Neural crest cell (in vitro differentiated cells): Measurements from ENCODE around the gene RWDD4. TPM values are rescaled to one million over a fixed set of nuclear protein-coding genes. Genes with fewer than 3 reads are reported as not detected.

Experiments used
- DNase-seq: peaks from one replicate; pipeline ENCODE4 v3.0.0; 2021; ENCODE audit warnings: low read depth, mixed read lengths, low spot score
- H3K27ac Mint-ChIP-seq: one replicate; pipeline ENCODE4 v1.8.0; 2021; ENCODE audit warnings: mild to moderate bottlenecking, mixed read lengths; ENCODE audit not compliant: unreplicated experiment
- H3K27me3 Mint-ChIP-seq: 2 replicates; pipeline ENCODE4 v1.8.0; 2021; ENCODE audit warnings: low read depth, mild to moderate bottlenecking, mixed read lengths
- H3K36me3 Mint-ChIP-seq: 2 replicates; pipeline ENCODE4 v1.8.0; 2021; ENCODE audit warnings: low read depth, mild to moderate bottlenecking, mixed read lengths
- H3K4me1 Mint-ChIP-seq: 2 replicates; pipeline ENCODE4 v1.8.0; 2021; ENCODE audit warnings: mixed read lengths
- H3K4me3 Mint-ChIP-seq: one replicate; pipeline ENCODE4 v1.8.0; 2021; ENCODE audit warnings: mild to moderate bottlenecking, mixed read lengths
- H3K9me3 Mint-ChIP-seq: 2 replicates; pipeline ENCODE4 v1.8.0; 2021; ENCODE audit warnings: mixed read lengths
- CTCF ChIP-seq: fragments of 200-600 bp; sonication (generic); conservative IDR thresholded peaks from 2 replicates; pipeline ENCODE4 v1.5.0; 2021; ENCODE audit warnings: antibody characterized with exemption, mild to moderate bottlenecking
- total RNA-seq: library from RNA; stranded (reverse); gene quantifications from 2 replicates; pipeline ENCODE4 v1.2.1, GENCODE V29; 2021

RWDD4 gene
- total RNA-seq, 1 donor from 2014 or later = 17.4 TPM

- Mint-ChIP-seq H3K27ac (no peak overlapping the region), H3K4me1 (peaks cover 27% of the 10 kb centered on the region), H3K27me3 (no peaks in the 10 kb centered on the region), H3K9me3 (no peaks in the 10 kb centered on the region), H3K36me3 (no peaks in the 10 kb centered on the region), H3K4me3 (peak overlapping the region; percentile 92)
- DNase-seq = no peak
- TF ChIP-seq CTCF = no peak
These were observed 1.4 kb downstream of the RWDD4 start for GRCh38 chr4:183657564-183657963.

- no peak overlapping the region for H3K27ac Mint-ChIP-seq
- H3K9me3 Mint-ChIP-seq = no peaks in the 10 kb centered on the region
- no peaks in the 10 kb centered on the region for H3K27me3 Mint-ChIP-seq
- no peak overlapping the region for H3K4me3 Mint-ChIP-seq
- peaks cover 9% of the 10 kb centered on the region for H3K36me3 Mint-ChIP-seq
- DNase-seq = no peak
- no peak for TF ChIP-seq CTCF
- no peaks in the 10 kb centered on the region for H3K4me1 Mint-ChIP-seq
These were observed 13.7 kb downstream of the RWDD4 start for GRCh38 chr4:183645326-183645725.

- Mint-ChIP-seq H3K27me3 (no peaks in the 10 kb centered on the region), H3K27ac (no peak overlapping the region), H3K36me3 (peaks cover 9% of the 10 kb centered on the region), H3K4me1 (peaks cover 18% of the 10 kb centered on the region), H3K4me3 (no peak overlapping the region), H3K9me3 (no peaks in the 10 kb centered on the region)
- DNase-seq = no peak
- TF ChIP-seq CTCF = no peak
These were observed 19.7 kb downstream of the RWDD4 start for GRCh38 chr4:183639291-183639690.

- H3K36me3 Mint-ChIP-seq = peaks cover 4% of the 10 kb centered on the region
These were observed 20.5 kb downstream of the RWDD4 start for GRCh38 chr4:183638436-183638835.

GRCh38 chr4:183637461-183637860 lies 21.5 kb downstream of the RWDD4 start:
- H3K36me3 Mint-ChIP-seq = peaks cover 2% of the 10 kb centered on the region
- no peak for DNase-seq
- no peak overlapping the region for H3K27ac Mint-ChIP-seq
- H3K27me3 Mint-ChIP-seq = no peaks in the 10 kb centered on the region
- peaks cover 18% of the 10 kb centered on the region for H3K4me1 Mint-ChIP-seq
- no peak for TF ChIP-seq CTCF
- H3K4me3 Mint-ChIP-seq = no peak overlapping the region
- H3K9me3 Mint-ChIP-seq = no peaks in the 10 kb centered on the region

More at GRCh38 chr4:183638436-183638835, 20.5 kb downstream of the RWDD4 start:
- Mint-ChIP-seq H3K9me3 (no peaks in the 10 kb centered on the region), H3K4me1 (peaks cover 18% of the 10 kb centered on the region), H3K4me3 (no peak overlapping the region), H3K27me3 (no peaks in the 10 kb centered on the region), H3K27ac (no peak overlapping the region)
- no peak for TF ChIP-seq CTCF
- DNase-seq = no peak

- no peaks in the 10 kb centered on the region for H3K9me3 Mint-ChIP-seq
- no peaks in the 10 kb centered on the region for H3K36me3 Mint-ChIP-seq
These were observed 22.1 kb downstream of the RWDD4 start for GRCh38 chr4:183636923-183637322.

More at GRCh38 chr4:183636923-183637322, 22.1 kb downstream of the RWDD4 start:
- no peak overlapping the region for H3K27ac Mint-ChIP-seq
- H3K4me1 Mint-ChIP-seq = peaks cover 18% of the 10 kb centered on the region
- H3K4me3 Mint-ChIP-seq = no peak overlapping the region
- TF ChIP-seq CTCF = no peak
- DNase-seq = no peak
- H3K27me3 Mint-ChIP-seq = no peaks in the 10 kb centered on the region
